ENCODE data around the gene RUFY1. TPM values are rescaled to one million over a fixed set of nuclear protein-coding genes. Genes with fewer than 3 reads are reported as not detected.

The RUFY1 gene
- total and polyA plus RNA-seq, 2 of the 13 experiments (the other 11 are each of a cell fraction or from before 2014, with no cell fraction given): 19.9 to 31.9 TPM

- no peaks in the 10 kb centered on the region for H3K79me2 ChIP-seq (ENCODE audit: insufficient read depth, low read length)
- DNase-seq (ENCODE audit: low spot score) (no peak), FAIRE-seq (no peak), ATAC-seq (peak; percentile 0)
- ChIA-PET POLR2A (interaction anchor here (0.8 to 4.6 kb wide), 4 partner anchors 8 to 15 kb away, joined by 3 to 29 read pairs (median 12); partner anchors contain the start of gene HNRNPH1), CTCF (ENCODE audit: low intra/inter-chr PET ratio, low total read pairs) (no interaction called here)
- H4K20me1 ChIP-seq (ENCODE audit: insufficient read depth, low read length): peaks cover 21% of the 10 kb centered on the region
- intact Hi-C loops (cut with micrococcal nuclease; ENCODE audit: unreplicated experiment): no loop called here
- no peak overlapping the region for H3K4me3 ChIP-seq (replicated peaks in 1 of 3; ENCODE audit: insufficient read depth in 1 of 3, low read depth in 2 of 3, low read length in 3 of 3)
- WGBS (ENCODE audit: low lambda C conversion rate): 89% methylated on average over 4 of the region's 5 CpGs
- peaks cover 18% of the 10 kb centered on the region for H3K4me1 ChIP-seq (ENCODE audit: insufficient read depth, low read length)
- H3K27ac ChIP-seq (ENCODE audit: extremely low read length, insufficient read depth, low read length): no peak overlapping the region
- H3K9me3 ChIP-seq (ENCODE audit: low read length): no peaks in the 10 kb centered on the region
- BruUV-seq (replicated peaks): no TSS peak
- no peak overlapping the region for H2AFZ ChIP-seq (ENCODE audit: low read length)
- H3K36me3 ChIP-seq (replicated peaks in 1 of 2; ENCODE audit: control insufficient read depth in 1 of 2, insufficient read depth in 2 of 2, low read length in 2 of 2): peaks cover 8 to 73% of the 10 kb centered on the region in 2 experiments
- TF ChIP-seq TOPORS (CRISPR knock-in tag; IDR thresholded peaks at IDR 0.05) (no peak), POLR2A (IDR thresholded peaks at IDR 0.05; ENCODE audit: insufficient read depth in 1 of 2, low read depth in 2 of 2, low read length in 2 of 2) (peak; percentile 41 to 68; a peak in 3 of 4 replicates), PAF1 (CRISPR knock-in tag; IDR thresholded peaks at IDR 0.05) (peak; percentile 43; the same call in 1 of the 2 replicates), ETS1 (CRISPR knock-in tag; IDR thresholded peaks at IDR 0.05) (no peak), SSRP1 (CRISPR knock-in tag; IDR thresholded peaks at IDR 0.05) (peak; percentile 16; the same call in 1 of the 2 replicates), ZNF451 (CRISPR knock-in tag; IDR thresholded peaks at IDR 0.05) (no peak), HOXA5 (CRISPR knock-in tag; IDR thresholded peaks at IDR 0.05) (no peak)
- no peaks in the 10 kb centered on the region for H3K27me3 ChIP-seq (ENCODE audit: control insufficient read depth in 1 of 2, insufficient read depth in 2 of 2, low read length in 2 of 2)
- in situ Hi-C loops (cut with HindIII; ENCODE audit: extremely low pct_ligation_motif_present, low pct_unique_long_range_greater_than_20kb): no loop called here
- no peak overlapping the region for H3K4me2 ChIP-seq (ENCODE audit: low read depth, low read length)
- H3K9ac ChIP-seq (ENCODE audit: insufficient read depth, low read depth, low read length): no peak overlapping the region
Observed at GRCh38 chr5:179608131-179608581, 57.8 kb downstream of the RUFY1 start.

- Histone ChIP-seq H3K4me2 (ENCODE audit: low read depth, low read length) (no peak overlapping the region), H3K36me3 (replicated peaks in 1 of 2; ENCODE audit: control insufficient read depth in 1 of 2, insufficient read depth in 2 of 2, low read length in 2 of 2) (peaks cover 11 to 86% of the 10 kb centered on the region in 2 experiments), H3K27ac (ENCODE audit: extremely low read length, insufficient read depth, low read length) (no peak overlapping the region), H3K79me2 (ENCODE audit: insufficient read depth, low read length) (no peaks in the 10 kb centered on the region), H3K9ac (ENCODE audit: insufficient read depth, low read depth, low read length) (no peak overlapping the region), H3K4me3 (replicated peaks in 1 of 3; ENCODE audit: insufficient read depth in 1 of 3, low read depth in 2 of 3, low read length in 3 of 3) (no peak overlapping the region), H3K27me3 (ENCODE audit: control insufficient read depth in 1 of 2, insufficient read depth in 2 of 2, low read length in 2 of 2) (no peaks in the 10 kb centered on the region), H2AFZ (ENCODE audit: low read length) (no peak overlapping the region), H4K20me1 (ENCODE audit: insufficient read depth, low read length) (peaks cover 36% of the 10 kb centered on the region), H3K4me1 (ENCODE audit: insufficient read depth, low read length) (peaks cover 35% of the 10 kb centered on the region), H3K9me3 (ENCODE audit: low read length) (no peaks in the 10 kb centered on the region)
- DNase-seq (ENCODE audit: low spot score) (no peak), FAIRE-seq (no peak), ATAC-seq (no peak)
- ChIA-PET CTCF (ENCODE audit: low intra/inter-chr PET ratio, low total read pairs) (no interaction called here), POLR2A (interaction anchor here (0.6 to 4.6 kb wide), 4 partner anchors 9 to 14 kb away, joined by 3 to 29 read pairs (median 12); partner anchors contain the start of gene HNRNPH1)
- over 99% methylated on average over 8 of the region's 8 CpGs for WGBS (ENCODE audit: low lambda C conversion rate)
- no TSS peak for BruUV-seq (replicated peaks)
- intact Hi-C loops (cut with micrococcal nuclease; ENCODE audit: unreplicated experiment): no loop called here
- in situ Hi-C loops (cut with HindIII; ENCODE audit: extremely low pct_ligation_motif_present, low pct_unique_long_range_greater_than_20kb): no loop called here
- TF ChIP-seq ZNF891 (CRISPR knock-in tag; IDR thresholded peaks at IDR 0.05) (no peak), ZNF747 (CRISPR knock-in tag; IDR thresholded peaks at IDR 0.05; ENCODE audit: borderline replicate concordance) (no peak), POLR2A (IDR thresholded peaks at IDR 0.05; ENCODE audit: insufficient read depth in 1 of 2, low read depth in 2 of 2, low read length in 2 of 2) (peak in 1 of 2 experiments; percentile 53; a peak in 1 of 4 replicates), PITX1 (CRISPR knock-in tag; IDR thresholded peaks at IDR 0.05) (no peak), ZNF710 (CRISPR knock-in tag; IDR thresholded peaks at IDR 0.05; ENCODE audit: borderline replicate concordance) (no peak), ZNF263 (CRISPR knock-in tag; IDR thresholded peaks at IDR 0.05) (no peak), E2F5 (CRISPR knock-in tag; conservative IDR thresholded peaks at IDR 0.05) (no peak), ZNF17 (CRISPR knock-in tag; IDR thresholded peaks at IDR 0.05) (no peak)
Observed at GRCh38 chr5:179609834-179610108, 59.4 kb downstream of the RUFY1 start.
